NCI-H345 (cell line): ENCODE measurements around the gene TWIST2.

Experiments
- DNase-seq: peaks from one replicate; lab custom pipeline; 2025; lab: John Stamatoyannopoulos, UW

TWIST2 gene

GRCh38 chr2:238890131-238890530 is 42.2 kb downstream of the TWIST2 start:
- no peak for DNase-seq

GRCh38 chr2:238890618-238891456 is 43.0 kb downstream of the TWIST2 start:
- DNase-seq, result no peak

DNA sequence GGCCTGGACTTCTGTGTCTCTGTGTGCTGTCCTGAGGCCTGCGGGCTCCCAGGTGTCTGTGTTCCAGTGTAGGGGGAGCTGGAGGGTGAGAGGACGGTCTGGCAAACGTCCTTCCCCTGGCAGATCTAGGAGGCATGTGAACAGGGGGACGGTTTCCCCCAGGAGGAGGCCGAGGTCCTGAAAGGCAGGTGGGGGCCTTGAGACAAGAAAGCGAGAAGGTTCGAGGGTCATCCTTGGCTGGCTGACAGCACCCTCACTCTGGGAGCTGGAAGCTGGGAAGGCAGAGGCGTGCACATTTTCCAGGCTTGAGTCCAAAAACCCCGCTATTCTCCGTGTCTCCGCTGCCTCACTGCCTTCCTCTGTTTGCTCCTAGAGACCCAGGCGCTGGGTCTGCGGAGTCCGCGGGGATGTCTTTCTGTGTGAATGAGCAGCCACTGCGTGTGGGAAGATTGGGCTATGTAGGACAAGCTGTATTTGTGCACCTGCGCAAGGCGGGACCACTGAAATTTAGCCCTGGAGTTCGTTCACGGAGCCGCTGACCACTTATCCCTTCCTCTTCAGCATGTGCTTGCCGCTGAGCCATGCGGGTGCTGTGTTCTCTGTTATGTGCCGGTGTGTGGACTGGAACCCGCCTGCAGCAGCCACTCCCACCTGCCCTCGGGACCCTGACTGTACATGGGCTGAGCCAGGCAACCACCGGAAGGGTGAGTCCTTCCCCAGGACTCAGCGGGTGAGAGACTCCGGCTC is 43.7 kb downstream of the TWIST2 start:
- DNase-seq, result no peak

- DNase-seq, result no peak
Measured at GRCh38 chr2:238892204-238892500, 44.3 kb downstream of the TWIST2 start.

- DNase-seq, result no peak
Measured at GRCh38 chr2:238892796-238893195, 44.9 kb downstream of the TWIST2 start.

DNA sequence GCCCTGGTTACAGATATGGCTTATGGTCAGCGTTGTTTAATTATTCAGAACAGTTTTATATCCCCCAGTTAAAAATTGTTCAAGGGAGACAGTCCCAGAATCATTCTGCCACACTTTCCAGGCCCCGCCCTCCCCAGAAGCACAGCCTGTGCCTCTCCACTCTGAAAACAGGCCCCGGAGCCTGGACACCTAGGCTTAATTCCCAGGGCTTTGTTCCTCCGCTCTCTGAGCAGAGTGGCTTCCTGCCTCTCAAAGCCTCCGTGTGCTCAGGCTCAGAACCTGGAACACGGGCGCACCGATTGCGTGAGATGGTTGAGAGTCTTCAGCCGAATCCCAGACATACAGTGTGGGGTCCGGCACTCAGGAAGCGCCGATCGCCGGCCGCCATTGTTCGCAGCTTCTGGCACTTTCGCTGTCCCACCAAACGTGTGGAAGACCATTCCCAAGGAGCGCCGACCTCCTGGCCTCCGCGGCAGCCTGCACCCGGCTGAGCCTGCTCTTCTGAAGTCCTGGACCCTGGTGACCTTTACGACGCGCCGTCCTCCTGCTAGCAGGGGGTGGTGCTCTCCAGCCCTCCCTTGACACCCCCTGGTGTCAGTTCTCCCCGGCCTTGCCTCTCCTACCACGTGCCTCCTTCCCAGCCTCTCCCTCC is 45.6 kb downstream of the TWIST2 start:
- no peak for DNase-seq

- no peak for DNase-seq
Measured at GRCh38 chr2:238894226-238894949, 46.5 kb downstream of the TWIST2 start.

GRCh38 chr2:238894950-238895298 is 47.0 kb downstream of the TWIST2 start:
- DNase-seq, result no peak

DNA sequence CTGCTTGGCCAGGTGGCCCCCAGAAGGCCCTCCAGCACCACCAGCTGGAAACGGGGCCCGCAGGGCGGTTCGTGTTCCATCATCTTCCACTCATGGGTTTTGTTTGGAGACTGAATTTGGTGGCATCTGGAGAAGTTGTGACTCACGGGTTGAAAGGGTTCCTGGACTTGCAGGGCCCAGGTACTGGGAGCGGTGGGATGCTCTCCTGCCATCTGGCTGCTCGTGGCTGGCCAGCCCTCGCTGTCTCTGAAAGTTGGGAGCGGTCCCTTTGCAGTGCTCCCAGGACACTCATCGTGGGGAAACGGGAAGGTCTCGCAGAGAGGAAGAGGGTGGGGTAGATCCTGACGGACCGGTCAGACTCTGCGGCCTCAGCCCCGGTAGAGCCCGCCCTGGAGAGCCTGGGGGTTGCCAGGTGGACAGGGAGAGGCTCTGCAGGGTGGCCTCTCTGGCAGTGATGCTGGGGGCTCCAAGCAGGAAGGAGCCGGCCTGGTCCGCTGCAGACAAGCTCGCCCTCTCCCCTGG is 47.5 kb downstream of the TWIST2 start:
- DNase-seq, result no peak

DNA sequence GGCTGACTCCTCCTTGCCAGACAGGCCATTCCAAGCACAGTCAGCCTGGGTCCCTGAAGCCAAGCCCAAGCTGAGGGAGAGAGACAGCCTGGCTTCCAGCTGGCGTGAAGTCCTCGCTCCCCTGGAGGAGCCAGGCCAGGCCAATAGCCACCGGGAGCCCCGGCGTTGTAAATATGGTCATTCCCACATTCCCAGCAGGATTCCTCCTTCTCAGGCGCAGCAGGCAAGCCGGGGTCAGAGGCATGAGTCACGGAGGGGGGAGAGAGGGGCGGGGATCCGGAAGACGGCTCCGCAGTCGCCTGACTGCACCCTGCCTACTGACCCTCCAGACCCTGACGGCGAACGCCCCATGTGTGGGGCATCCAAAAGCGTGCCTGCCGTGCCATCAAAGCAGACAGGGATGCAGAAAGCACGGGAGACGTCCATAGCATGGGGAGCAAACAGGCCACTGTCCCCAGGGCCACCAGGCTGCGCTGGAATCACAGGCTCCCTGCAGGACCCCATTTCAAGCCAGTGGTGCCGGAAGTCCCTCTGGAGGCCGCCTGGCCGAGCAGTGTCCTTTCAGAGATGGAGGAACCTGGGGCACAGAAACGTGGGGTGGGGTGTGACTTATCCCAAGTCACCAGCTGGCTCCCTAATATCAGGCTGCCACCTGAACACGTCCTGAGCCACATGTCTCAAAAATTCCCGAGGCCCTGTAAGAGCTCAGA is 48.2 kb downstream of the TWIST2 start:
- DNase-seq, result no peak

DNA sequence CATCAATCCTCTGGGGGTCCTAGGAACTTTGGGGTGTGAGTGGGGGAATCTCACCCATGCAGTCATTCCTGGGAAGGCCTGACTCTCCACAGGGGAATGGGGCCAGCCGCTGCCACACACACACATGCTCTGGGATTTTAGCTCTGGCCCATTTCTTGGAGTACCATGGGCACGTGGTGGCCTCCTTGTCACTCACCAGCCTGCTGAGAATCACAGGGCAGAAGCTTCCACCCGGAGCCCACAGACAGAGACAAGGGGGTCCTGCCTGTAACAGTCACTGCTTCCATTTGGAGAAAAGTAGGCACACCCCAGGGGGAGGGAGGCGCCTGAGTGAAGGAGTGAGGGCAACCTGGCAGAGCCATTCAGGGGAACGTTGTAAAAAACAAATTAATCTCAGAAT is 48.8 kb downstream of the TWIST2 start:
- DNase-seq, result no peak

GRCh38 chr2:238897122-238897880 is 49.4 kb downstream of the TWIST2 start:
- no peak for DNase-seq

GRCh38 chr2:238897911-238898311 is 50.0 kb downstream of the TWIST2 start:
- DNase-seq, result no peak

GRCh38 chr2:238898534-238899281 is 50.8 kb downstream of the TWIST2 start:
- DNase-seq, result no peak

- DNase-seq, result no peak
Measured at GRCh38 chr2:238899386-238899785, 51.5 kb downstream of the TWIST2 start.

GRCh38 chr2:238900511-238900910 is 52.6 kb downstream of the TWIST2 start:
- no peak for DNase-seq

DNA sequence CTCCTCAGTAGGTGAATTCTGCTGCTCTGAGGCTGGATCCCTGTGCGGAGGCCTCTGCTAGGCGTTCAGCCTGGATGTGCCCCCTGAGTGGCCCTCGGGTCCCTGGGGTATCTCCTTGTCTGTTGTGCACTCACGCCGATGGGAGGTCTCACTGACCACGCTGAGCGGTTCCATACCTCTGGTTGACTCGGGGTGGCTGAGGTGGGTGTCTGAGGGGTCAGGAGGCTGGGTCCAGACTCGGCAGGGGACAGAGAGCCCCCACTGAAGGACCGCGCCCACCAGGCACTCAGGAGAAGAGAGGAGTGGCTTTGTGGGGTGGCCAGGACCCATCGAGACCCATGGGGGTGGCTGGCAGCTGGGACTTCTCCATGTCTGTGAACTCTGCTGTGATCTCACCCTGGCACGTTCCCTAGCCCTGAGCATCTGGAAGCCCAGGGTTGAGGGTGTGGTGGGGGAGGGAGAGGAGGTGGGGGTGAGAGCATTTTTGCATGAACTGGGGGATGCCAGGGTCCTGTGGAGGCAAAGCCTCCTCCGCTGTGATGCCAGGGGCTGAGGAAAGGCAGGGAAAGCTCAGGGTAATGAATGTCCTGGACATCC is 53.7 kb downstream of the TWIST2 start:
- DNase-seq, result no peak

- no peak for DNase-seq
Measured at GRCh38 chr2:238902285-238902684, 54.4 kb downstream of the TWIST2 start.

DNA sequence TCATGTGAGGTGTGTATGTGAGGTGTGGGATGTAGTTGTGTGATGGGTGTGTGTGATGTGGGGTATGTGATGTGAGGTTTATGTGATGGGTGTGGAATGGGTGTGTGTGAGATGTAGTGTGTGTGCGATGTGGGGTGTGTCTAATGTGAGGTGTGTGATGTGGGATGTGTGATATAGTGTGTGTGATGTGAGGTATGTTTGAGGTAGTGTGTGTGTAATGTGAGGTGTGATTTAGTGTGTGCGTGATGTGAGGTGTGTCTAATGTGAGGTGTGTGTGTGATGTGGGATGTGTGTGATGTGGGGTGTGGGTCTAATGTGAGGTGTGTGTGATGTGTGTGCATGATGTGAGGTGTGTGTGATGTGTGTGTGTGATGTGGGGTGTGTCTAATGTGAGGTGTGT is 55.3 kb downstream of the TWIST2 start:
- no peak for DNase-seq

GRCh38 chr2:238904177-238904576 is 56.3 kb downstream of the TWIST2 start:
- DNase-seq, result no peak
